Fibroblast of skin of abdomen (primary cell): Measurements from ENCODE around the gene UBR4.

Experiments
- DNase-seq: peaks from one replicate; pipeline ENCODE4 v3.0.0-alpha.2; 2013

UBR4 gene

DNA sequence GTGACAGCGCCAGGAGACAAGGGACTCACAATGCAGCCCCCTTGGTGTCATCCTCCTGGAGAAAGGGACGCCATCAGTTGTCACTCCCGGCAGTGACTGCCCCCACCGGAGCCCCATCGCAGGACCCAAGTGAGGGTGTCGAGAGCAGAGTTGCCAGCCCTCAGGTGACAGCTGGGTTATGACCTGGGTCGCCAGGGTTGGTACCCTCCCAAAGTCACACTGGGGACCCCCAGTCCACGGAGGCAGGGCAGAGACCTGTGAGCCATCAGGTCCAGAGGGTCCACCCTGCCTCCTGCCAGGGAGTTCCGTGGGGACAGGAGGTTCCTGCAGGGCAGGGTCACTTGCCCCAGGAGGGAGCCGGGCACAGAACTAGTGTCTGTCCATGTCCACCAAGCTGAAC, 175.3 kb downstream of the UBR4 start:
- no peak for DNase-seq

DNA sequence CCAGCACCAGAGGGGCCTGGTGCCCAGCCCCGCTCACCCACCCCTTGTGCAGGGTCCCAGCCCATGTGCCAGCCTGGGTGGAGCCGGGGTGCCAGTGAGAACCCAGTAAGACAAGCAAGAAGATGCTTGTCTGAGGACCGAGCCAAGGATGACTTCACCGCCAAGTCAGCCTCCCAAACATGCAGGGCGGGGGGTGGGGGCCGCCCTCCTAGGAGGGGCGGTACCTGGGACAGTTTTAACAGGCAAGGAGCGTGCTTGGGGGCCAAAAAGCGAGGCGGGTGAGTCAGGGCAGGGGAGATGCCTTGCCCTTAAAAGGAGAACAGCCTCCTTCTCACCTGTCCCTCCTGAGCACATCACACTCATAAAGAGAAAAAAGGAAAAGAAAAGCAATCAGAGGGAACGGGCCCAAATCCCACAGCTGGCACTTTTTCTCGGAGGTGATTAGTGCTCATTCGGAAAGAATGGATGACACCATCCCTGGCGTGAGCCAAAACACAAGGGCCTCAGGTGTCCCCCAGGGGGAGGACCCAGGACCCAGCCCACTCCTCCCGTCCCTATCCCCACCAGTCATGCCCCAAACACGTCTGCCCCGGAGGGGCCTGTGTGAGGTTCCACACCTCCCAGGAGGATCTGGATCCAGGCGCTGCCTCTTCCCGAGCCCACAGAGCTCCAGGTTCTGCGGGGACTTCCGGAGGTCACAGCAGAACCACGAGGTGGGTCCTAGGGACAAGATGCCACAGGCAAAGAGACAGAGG, 176.0 kb downstream of the UBR4 start:
- DNase-seq, result peak; percentile 67

DNA sequence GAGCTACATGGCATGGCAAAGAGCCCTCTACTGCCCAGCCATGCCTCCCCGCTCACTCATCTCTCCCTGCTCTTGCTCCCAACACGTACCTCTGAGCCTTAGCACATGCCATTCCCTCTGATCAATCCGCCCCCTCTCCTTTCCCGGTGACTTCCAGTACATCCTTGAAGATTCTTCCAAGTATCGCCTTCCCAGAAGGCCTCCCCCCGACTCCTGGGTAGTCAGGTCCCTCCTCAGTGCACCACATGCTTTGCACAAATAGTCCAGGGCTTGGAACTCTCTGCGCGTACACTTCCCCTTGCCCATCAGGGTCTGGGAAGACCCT, 176.6 kb downstream of the UBR4 start:
- DNase-seq, result no peak

DNA sequence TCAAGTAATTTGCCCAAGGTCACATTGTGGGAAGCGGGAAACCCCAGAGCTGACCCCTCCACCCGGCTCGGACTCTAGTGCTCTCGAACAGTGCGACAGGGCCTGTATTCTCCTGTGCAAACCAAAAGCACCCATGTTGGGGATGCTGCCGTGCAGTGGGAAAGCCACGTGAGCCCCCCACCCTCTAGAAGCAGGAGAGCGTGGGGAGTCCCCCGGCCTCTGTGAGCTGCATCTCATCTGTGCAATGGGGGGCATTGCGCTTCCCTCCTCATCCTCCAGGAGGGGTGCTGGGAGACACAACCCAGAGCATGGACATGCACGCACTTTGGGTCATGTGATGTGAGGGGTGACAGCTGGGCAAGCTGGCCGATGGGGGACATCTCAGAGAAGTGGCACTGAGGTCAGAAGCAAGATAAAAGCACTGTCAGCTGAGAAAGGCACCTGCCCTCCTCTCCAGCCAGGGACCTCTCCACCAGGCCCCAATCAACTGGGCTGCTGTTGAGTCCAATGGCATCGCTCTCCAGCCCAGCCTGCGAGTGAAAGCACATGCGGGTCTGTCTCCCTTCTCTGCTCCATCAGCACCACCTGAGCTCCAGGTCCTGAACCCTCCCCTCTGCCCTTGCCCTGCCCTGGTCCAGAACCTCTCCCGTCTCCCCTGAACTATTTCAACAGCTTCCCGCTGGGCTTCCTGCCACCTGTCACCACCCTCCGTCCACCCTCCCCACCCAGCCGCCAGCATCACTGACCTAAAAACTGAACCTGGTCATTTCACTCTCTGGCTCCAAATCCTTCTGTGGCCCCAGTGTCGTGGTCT, 177.2 kb downstream of the UBR4 start:
- DNase-seq, result no peak

DNA sequence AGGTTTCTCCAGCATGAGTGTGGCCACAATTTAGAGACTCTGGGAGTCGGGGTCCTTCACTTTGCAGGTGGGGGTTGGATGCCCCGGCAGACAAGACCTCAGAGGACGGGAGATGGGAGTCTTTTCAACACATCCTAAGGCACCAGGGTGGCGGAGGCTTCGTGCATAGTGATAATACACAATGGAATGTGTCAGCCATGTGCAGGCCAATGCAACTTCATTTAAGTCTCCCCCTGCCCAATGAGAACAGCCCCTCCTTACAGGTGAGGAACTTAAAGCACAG, 177.7 kb downstream of the UBR4 start:
- no peak for DNase-seq

DNA sequence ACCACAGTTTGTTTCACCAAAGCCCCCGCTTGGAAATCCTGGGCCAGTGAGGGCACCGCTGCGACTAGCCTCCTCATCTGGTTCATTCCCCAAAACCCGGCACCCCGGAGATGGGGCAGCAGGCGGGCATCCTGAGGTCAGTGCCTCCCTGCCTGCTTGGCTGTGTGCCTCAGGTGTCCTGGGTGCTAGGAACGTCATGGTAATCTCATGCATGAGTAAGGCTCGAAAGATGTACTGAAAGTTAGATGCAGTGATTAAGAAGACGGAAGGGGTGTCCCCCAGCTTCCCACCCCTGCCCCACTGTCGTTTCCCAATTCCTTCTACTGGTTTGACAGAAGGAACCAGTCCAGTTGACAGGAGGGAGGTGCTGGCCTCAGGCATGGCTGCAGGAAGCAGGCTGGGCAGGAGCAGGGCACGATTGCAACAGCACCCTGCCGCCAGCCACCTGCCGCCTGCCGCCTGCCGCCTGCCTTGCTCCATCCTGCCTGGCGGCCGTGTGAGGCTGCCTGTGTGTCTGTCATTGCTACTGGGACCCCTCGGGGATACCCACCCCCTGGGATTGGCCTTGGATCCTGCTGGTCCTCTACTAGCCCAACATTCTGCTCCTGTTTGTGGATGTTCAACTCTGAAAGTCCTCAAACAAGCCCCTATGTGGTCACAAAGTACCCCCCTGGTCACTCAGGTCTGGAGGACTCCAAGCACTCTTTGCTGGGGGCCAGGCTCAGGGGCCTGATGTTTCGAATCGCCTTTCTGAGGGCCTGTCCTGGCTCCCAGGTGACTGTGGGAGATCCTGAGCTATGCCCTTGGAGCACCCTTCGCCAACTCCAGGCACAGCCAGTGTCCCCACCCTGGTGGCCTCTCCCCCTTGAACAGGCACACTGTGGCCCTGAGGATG, 180.6 kb downstream of the UBR4 start:
- DNase-seq, result no peak

DNA sequence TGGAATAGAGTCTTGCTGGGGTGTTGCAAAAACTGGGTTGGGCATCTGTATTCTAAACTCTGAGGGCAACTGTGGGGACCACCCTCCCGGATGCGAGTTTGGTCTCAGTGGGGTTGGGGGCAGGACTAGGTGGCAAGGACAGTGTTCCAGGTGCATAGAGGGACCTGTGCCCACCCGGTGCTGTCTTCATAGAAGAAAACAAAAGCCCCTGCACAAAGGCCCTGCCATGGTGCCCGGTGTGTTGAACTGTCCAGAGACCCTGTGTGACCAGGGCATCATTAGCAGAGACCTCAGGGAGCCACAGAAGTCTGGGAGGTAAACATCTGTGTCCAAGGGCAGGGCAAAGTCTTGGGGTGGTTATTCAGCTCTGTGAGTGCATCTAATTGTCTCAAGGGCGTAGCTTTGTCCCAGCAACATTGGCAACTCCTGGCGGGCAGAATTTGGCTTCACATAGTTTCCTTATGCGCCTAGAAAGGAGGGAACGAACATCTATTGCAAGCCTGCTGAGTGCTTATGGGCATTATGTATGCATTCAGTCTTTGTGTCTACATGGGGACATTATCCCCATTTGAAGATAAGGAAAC, 181.4 kb downstream of the UBR4 start:
- no peak for DNase-seq

DNA sequence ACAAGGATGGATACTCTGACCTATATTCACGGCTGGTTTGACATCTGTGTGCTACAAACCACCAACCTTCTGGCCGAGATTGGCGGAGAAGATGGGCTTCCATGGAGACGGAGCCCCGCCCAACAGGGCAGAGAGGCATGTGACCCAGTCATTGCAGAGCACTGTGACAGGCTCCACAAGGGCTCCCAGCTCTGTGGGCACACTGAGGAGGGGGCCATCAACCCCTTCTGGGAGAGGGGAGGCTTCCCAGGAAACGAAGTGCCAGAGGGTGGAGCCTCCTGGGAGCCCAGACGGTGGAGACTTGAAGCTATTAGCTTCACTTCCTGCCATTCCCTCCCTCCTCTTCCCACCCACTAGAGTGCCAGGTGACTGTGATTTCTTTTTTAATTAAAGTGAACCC, 182.0 kb downstream of the UBR4 start:
- no peak for DNase-seq
